Right lobe of liver (tissue), 6 donors: ENCODE measurements around the gene LDLRAD4. TPM values are rescaled to one million over a fixed set of nuclear protein-coding genes. Genes with fewer than 3 reads are reported as not detected.
A peak's percentile ranks its signal among the peaks of the same experiment; 100 is the strongest.

ENCODE experiments used
- ATAC-seq, 4 donors: fragments of 200-7000 bp; cut with Tn5 transposase; one replicate each; pipeline ENCODE4 v1.9.1; 2020; ENCODE audit warnings: mild to moderate bottlenecking in 4 of 4, moderate library complexity in 4 of 4
- DNase-seq, 3 donors: peaks; one replicate each; pipeline ENCODE4 v3.0.0-alpha.2; 2020
- H3K27ac ChIP-seq, 3 donors: fragments of 200-600 bp; one replicate each; pipeline ENCODE4 v1.8.0; 2022
- H3K27me3 ChIP-seq, 2 donors: fragments of 200-600 bp; one replicate each; pipeline ENCODE4 v1.8.0; 2022
- H3K36me3 ChIP-seq, 4 donors: fragments of 200-600 bp; sonication (generic) in 1 of 4; one replicate each; pipeline versions ENCODE4 v1.5.1 to v1.8.0; 2017 to 2022; ENCODE audit warnings: control low read depth in 1 of 4
- H3K4me1 ChIP-seq, 4 donors: fragments of 200-600 bp; sonication (generic) in 1 of 4; one replicate each; pipeline versions ENCODE4 v1.5.1 to v1.8.0; 2017 to 2022; ENCODE audit warnings: control low read depth in 1 of 4
- H3K4me3 ChIP-seq, 3 donors: fragments of 200-600 bp; one replicate each; pipeline ENCODE4 v1.8.0; 2022
- H3K9me3 ChIP-seq, 4 donors: fragments of 200-600 bp; sonication (generic) in 1 of 4; one replicate each; pipeline versions ENCODE4 v1.5.1 to v1.8.0; 2017 to 2022; ENCODE audit warnings: control low read depth in 1 of 4
- CTCF ChIP-seq, 4 donors: fragments of 200-600 bp in 3 of 4; fragments of 450-650 bp in 1 of 4; IDR thresholded peaks; one replicate each; pipeline versions ENCODE4 v1.5.1 to v1.8.0; 2016 to 2022; ENCODE audit warnings: antibody characterized with exemption in 4 of 4, mild to moderate bottlenecking in 2 of 4
- POLR2A ChIP-seq: fragments of 450-650 bp; IDR thresholded peaks from one replicate; pipeline ENCODE4 v1.6.1; 2017; ENCODE audit warnings: antibody characterized with exemption, mild to moderate bottlenecking
- WGBS: methylation state at CpG from one replicate; pipeline ENCODE4 v1.1.6; 2018; ENCODE audit warnings: low coverage, low lambda C conversion rate; ENCODE audit not compliant: insufficient coverage; ENCODE audit errors: missing lambda C conversion rate; 5-methylcytosine and 5-hydroxymethylcytosine counted together
- intact Hi-C, 2 donors: fragments of 100-400 bp; cut with DNase I; formaldehyde crosslinking; loops; one replicate each; pipeline versions ENCODE4 v1.11.2 to v1.14.1; 2022
- total RNA-seq, 6 experiments: library from RNA; depleted of rRNA in 2 of 6; stranded (reverse); fragments of >200 nt in 2 of 6; fragmentation: NEBNext Ultra II Directional in 3 of 6; extraction: Animal tissue kit (Norgen Biotek cat#: 25700) in 3 of 6; gene quantifications; one replicate each; pipeline versions ENCODE4 v1.1.0 to v1.2.4, GENCODE V29; 2016 to 2023
- donor health status: DM: no; HTN: yes; CAD: no.
- donor health status: DM: no; HTN: no; CAD: no.
- donor health status: DM: no; HTN: no; CAD: no.
- donor health status: DM: no; HTN: yes; CAD: no.
- donor health status: DM: no; HTN: yes; CAD: no.

Gene LDLRAD4
- total RNA-seq, 6 experiments from 2014 or later: 10.6 to 66.4 (median 18.7) TPM

DNA sequence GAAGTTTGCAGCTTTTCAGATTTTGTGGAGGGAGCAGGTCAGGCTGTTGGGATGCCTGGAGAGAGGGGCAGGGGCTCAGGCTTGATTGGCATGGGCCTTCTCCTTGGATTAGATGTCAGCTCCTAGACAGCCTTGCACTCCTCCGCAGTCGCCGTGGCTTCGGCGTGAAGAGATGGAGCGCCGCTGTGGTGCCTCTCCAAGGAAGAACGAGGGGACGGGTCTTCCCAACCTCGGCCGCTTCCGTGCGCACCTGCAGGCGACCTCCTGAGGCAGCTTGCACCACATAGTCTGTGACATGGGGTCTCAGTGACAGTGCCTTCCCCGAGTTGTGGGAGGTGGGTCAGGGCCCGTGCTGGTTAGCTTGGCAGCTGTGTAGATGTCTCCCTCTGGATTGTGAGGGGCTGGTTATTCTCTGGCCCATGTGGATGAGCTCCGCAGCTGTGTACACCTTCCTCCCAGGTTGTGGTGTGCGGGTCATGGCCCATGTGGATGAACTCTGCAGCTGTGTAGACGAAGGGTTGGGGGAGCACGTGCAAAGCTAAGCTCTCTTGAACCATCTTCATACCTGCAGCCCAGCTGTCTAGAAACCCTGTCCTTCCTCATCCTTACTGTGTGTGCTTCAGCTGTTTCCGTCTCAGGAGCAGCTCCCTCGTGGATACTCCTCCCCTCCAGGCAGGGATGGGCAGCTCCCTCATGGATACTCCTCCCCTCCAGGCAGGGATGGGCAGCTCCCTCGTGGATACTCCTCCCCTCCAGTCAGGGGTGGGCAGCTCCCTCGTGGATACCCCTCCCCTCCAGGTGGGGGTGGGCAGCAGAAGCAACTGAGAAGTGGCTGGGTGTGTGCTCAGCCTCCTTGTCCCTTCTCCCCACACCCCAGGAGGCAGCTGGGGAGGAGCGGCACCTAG, 170.3 kb downstream of the LDLRAD4 start:
- Histone ChIP-seq H3K9me3 (no peaks in the 10 kb centered on the region), H3K36me3 (peaks cover 0 to 13% (median 5%) of the 10 kb centered on the region in 4 donors), H3K27ac (no peak overlapping the region), H3K4me3 (no peak overlapping the region), H3K4me1 (peaks cover 0 to 4% (median 0%) of the 10 kb centered on the region in 4 donors), H3K27me3 (no peaks in the 10 kb centered on the region)
- TF ChIP-seq CTCF (IDR thresholded peaks at IDR 0.05): no peak
- TF ChIP-seq POLR2A: no peak
- WGBS: 56% methylated on average over 3 of the region's 25 CpGs
- DNase-seq (no peak), ATAC-seq (peak in 1 of 4 donors; percentile 11)
- intact Hi-C loops: no loop called here

DNA sequence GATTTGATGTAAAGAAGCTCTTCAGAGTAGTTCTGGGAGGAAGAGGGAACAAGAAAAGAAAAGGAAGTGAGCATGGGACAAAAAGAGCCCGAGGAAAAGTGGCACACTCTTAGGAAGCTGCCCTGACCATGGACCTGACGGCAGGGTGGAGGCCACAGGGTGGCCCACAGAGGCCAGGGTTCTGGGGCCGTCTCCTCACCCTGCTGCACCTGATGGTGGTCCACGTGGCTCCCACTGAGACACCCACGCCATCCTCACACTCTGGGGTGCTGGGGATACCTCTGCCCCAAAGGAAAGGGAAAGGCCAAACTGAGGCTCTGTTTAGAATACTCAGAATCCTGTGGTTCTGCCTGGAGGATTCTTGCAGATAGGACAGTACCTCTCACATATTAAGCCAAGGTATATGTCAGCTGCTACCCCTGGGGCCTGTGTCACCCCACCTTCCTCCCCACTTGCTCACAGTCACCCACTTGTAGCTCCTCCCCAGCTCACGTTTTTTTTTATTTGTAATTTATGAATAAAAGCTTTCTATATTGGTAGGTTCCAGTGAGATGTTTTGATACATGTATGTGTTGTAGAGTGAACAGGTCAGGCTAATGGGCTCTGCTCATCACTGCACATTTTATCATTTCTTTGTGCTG, 171.1 kb downstream of the LDLRAD4 start:
- Histone ChIP-seq H3K4me3 (no peak overlapping the region), H3K4me1 (peaks cover 0 to 4% (median 0%) of the 10 kb centered on the region in 4 donors), H3K27me3 (no peaks in the 10 kb centered on the region), H3K36me3 (peaks cover 0 to 13% (median 5%) of the 10 kb centered on the region in 4 donors), H3K27ac (no peak overlapping the region), H3K9me3 (no peaks in the 10 kb centered on the region)
- no peak for TF ChIP-seq POLR2A
- no peak for TF ChIP-seq CTCF (IDR thresholded peaks at IDR 0.05)
- intact Hi-C loops: no loop called here
- ATAC-seq (no peak), DNase-seq (no peak)
- 69% methylated on average over 2 of the region's 6 CpGs for WGBS

DNA sequence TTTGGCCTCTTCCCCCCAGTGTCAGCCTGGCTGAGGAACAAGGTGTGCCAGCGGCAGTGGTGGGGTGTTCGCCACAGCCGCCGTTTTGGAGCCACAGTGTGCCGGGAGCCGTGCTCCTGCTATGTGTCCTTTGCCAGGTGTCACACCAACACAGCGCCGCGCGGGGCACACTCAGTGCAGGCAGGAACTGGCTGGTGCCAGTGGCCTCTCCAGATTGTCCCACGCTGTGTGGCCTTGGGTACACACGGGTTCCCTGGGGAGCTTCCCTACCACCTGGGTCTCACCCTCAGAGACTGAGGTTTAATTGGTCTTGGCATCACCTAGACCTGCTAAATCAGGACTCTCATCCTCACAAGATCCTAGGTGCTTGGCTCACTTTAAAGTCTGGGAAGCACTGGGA, 171.6 kb downstream of the LDLRAD4 start:
- Histone ChIP-seq H3K4me1 (peaks cover 0 to 4% (median 0%) of the 10 kb centered on the region in 4 donors), H3K27me3 (no peaks in the 10 kb centered on the region), H3K9me3 (no peaks in the 10 kb centered on the region), H3K4me3 (no peak overlapping the region), H3K27ac (no peak overlapping the region), H3K36me3 (peaks cover 0 to 13% (median 5%) of the 10 kb centered on the region in 4 donors)
- ATAC-seq: peak in 1 of 4 donors; percentile 20
- WGBS: 100% methylated on average over 1 of the region's 12 CpGs
- DNase-seq: no peak
- intact Hi-C loops: no loop called here
- TF ChIP-seq POLR2A (no peak), CTCF (IDR thresholded peaks at IDR 0.05) (no peak)

- no peak overlapping the region for H3K27ac ChIP-seq
- peaks cover 0 to 4% (median 0%) of the 10 kb centered on the region in 4 donors for H3K4me1 ChIP-seq
- H3K36me3 ChIP-seq: peaks cover 0 to 13% (median 5%) of the 10 kb centered on the region in 4 donors
- ATAC-seq (no peak), DNase-seq (no peak)
- no peaks in the 10 kb centered on the region for H3K27me3 ChIP-seq
- no peaks in the 10 kb centered on the region for H3K9me3 ChIP-seq
- no peak for TF ChIP-seq CTCF (IDR thresholded peaks at IDR 0.05)
- WGBS: 100% methylated on average over 2 of the region's 4 CpGs
- intact Hi-C loops: no loop called here
- no peak overlapping the region for H3K4me3 ChIP-seq
Observed at GRCh38 chr18:13390711-13391110, 172.2 kb downstream of the LDLRAD4 start.
